NCI-H146 treated with DMSO at 0.1 percent for 48 hours (cell line): ENCODE results near the gene VPS45.
"Not testable (repeated sequence)": the region's sequence is repeated elsewhere in the genome, so short reads cannot be mapped to it uniquely, and the experiment has no call there.

Experiments
- DNase-seq: peaks from one replicate; lab custom pipeline; 2025; ENCODE audit not compliant: unreplicated experiment; lab: John Stamatoyannopoulos, UW

VPS45 gene

DNA sequence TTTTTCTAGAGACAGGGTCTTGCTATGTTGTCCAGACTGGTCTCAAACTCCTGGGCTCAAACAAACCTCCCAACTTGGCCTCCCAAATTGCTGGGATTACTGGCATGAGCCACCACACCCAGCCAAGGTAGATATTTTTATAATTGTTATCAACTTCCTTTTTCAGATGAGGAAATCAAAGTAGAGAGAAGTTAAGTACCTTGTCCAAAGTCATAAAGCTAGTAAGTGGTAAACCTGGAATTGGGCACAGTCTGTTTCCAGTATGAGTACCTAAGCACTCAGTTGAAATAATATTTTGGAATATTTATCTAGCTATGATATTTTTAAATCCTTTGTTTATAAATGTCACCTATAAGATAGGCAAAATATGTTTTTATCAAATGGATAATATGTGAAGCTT is 59.9 kb downstream of the VPS45 start:
- no peak for DNase-seq

DNA sequence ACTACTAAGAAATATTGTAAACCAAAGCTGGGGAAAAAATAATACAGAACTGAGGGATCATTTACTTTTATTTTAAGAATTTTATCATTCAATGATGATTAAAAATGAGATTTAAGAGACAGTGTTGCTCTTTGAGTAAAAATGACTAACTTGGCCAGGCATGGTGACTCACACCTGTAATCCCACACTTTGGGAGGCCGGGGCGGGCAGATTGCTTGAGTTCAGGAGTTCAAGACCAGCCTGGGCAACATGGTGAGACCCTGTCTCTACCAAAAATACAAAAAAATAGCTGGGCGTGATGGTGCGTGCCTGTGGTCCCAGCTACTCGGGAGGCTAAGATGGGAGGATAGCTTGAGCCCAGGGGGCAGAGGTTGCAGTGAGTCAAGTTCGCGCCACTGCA is 60.3 kb downstream of the VPS45 start:
- DNase-seq, result no peak

DNA sequence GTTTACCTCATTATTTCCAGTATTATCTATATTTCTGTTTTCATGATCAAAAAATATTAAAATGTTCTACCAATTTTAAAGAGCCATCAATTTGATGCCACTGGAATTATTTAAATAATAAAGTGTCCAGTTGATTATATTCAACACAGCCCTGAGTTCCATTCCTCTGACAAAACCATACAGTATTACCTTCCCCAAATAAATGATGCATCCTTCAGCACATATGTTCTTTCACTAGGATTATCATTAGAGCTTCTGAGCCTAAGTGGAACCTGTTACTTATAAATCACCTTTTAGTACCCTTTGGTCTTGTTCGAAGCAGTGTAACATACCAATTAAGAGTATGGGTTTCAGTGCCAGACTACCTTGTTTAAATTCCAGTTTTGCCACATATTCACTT is 64.8 kb downstream of the VPS45 start:
- DNase-seq, result no peak

DNA sequence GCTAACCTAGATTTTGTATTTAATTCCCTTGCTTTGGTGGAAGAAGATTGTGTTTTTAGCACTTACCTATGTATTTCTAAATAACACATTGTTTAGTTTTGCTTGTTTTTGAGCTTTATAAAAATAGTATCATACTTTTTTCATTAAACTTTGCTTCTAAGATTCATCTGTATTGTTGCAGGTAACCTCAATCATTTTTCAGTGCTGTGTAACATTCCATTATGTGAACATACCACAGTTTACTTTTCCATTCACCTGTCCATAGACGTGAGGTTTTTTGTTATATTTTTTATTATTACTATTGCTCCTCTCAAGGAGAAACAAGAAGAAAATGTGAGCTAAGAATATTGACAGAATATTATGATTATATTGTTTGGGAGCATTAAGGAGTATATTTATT is 67.0 kb downstream of the VPS45 start:
- no peak for DNase-seq

DNA sequence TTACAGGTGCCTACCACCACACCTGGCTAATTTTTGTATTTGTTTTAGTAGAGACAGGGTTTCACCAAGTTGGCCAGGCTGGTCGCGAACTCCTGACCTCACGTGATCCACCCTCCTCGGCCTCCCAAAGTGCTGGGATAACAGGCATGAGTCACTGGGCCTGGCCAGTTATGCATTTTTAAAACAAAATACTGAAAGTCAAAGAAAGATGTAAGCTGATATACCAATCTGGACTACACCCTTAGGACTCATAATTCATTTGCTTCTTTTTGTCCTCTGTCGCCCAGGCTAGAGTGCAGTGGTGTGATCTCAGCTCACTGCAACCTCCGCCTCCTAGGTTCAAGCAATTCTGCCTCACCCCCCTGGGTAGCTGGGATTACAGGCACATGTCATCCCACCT is 67.8 kb downstream of the VPS45 start:
- not testable (repeated sequence) for DNase-seq

DNA sequence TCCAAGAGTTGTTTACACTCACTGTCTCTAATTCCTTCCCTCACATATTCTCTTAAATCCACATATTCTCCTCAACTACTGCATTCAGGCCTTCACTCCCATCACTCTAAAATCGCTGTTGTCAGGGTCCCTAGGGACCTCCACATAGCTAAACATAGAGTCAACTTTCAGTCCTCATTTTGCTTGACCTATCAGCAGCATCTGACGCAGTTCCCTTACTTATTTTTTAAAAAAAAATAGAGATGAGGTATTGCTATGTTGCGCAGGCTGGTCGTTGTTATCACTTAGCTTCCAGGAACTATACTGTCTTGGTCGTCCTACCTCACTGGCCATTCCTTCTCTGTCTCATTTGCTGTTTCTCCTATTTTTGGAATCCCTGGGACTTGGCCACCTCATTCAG is 70.5 kb downstream of the VPS45 start:
- no peak for DNase-seq

DNA sequence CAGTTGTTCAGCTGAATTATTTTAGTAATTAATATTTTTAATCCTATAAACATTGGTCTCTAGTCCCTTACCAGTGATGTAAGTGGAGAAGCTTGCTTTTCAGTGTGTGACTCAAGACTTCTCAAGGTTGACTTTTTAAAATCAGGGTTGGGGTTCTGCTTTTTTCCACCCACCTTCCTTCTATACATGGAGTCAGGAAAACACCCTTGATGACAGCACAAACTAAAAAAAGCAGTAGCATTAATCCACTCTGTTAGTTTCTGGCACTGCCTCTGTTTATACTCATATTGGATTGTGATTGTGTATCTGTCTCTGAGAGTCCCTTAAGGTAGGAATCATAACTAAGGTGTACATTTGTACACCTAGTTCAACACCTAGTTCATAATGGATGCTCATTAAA is 73.9 kb downstream of the VPS45 start:
- DNase-seq, result no peak

DNA sequence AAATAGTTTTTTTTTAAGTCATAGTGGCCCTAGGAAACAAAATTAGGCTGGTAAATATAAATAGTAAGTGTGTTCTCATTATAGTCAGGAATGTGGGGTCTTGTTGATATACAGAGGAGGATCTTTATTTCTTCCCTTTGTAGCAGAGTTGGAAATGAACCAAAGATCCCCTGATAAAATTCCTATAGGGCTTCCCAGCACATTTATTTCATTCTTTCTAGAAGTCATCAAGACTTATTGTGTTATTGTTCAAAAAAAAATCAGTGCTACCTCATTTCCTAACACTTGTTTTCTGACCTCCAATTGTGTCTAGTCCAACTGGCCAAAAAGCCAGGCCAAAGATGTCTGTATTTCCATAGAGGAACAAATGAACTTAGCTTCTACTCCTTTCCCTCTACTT is 74.5 kb downstream of the VPS45 start:
- no peak for DNase-seq

DNA sequence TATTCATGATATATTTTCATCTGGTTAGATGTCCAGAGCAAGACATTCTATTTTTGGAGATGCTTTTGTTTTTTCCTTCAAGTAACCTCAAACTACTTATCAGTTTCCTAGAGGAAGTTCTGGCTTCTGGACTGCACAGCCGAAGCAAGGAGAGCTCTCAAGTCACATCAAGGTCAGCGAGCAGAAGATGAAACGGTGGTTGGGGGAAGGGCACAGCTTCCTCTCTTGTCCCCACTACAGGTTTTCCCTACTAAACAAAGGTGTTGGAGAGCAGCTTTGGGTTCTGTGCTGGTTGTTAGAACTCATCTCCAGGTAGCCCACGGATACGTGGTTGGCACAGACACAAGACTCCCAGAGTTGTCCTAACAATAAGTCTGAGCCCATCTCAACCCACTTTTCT is 77.0 kb downstream of the VPS45 start:
- no peak for DNase-seq

DNA sequence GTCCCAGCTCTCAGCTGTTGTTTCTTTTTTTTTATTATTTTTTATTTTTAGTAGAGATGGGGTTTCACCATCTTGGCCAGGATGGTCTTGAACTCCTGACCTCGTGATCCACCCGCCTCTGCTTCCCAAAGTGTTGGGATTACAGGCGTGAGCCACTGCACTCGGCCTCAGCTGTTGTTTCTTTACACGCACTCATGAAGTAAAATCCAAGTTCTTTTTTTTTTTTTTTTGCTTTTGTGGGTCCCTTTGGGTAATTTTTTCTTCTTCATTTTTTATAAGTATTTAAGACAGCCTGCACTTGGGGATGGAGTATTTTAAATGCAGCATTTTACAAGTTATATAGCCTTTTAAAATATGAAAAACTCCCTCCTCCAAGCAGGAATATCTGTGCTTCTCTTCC is 78.4 kb downstream of the VPS45 start:
- DNase-seq, result not testable (repeated sequence)

DNA sequence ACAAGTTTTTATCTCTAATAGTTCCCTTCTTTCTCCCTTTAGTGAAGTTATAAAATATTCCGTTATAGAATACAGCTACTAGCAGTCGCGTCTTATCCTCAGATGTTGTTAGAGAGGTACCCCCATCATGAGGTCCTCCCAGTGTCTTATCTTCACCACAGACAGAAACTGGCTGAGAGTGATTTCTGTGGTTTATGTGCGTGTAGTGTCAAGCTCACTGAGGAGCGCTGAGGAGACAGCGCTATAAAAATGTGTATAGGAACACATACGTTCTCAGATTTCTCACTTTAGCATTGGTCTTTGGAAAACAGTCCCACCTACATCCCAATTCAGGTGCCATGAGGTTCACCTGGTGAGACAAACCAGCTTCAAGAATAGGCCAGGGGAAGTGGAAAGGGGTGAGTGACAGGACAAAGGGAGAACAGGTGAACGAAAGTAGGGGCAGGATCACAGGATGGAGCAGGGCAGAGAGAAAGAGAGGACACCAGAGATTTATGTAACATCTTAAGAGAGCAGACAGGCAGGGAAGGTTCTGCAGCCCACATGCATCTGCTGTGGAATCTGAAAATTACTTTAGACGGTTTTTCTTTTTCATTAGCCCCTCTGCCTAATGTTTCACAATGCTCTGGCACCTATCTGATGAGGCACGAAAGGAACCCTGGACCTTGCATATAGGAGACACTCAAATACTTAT is 79.4 kb downstream of the VPS45 start:
- DNase-seq, result no peak

DNA sequence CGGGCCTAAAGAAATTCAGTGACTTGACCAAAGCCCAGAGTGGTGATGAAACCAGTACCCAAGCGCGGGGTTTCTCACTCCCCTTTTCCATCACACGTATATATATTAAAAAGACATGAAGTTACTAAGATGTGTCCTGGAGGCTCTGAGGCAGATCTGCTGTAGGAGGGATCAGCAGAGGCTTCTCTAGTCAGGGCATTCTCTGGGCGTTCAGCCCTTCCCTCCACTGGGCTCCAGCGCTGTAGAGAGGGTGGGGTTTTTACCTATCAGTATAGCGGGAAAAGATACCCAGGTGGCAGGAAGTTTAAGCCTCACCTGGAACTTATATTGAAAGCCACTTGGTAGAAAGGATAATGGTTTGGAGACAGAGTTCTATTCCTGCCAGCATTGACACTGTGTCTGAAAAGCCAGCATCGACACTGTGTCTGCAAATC is 81.3 kb downstream of the VPS45 start:
- DNase-seq, result peak; percentile 23

DNA sequence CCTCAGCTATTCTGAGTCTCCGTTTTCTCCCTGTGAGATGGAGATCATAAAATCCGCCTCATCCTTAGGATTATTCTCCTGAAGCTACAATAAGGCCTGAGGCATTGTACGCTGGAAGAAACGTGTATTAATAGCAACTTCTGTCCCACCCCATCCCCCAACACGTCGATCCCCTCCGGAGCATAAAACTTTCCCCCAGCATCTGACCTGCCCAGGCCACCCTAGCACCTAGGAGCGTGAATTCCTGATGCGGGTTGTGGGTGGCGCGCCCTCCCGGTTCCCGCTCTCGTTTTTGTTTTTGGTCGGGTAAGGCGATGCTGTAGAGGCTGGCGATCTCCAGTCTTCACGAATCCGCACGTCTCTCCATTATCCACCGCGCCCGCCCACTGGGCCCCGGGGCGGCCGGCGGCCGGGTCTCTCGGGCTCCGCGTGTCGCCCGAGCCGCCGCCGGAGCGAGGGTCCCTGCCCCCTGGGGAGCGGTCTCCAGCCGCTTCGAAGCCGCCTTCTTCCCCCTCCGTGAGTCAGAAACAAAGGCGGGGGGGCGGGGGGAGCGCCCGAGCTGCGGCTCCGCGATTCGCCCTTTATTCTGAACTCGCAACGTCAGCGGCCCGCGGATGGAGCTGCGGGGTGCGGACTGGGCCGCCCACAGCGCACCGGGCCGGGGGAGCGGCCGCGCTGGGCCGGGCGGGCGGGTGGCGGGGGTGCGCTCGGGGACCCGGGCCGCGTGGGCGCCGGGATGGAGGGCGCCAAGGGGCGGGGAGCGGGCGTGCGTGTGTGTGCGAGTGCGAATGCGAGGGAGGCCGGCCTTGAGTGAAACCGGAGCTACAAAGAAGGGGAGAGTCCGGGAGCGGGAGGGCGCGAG is 81.9 kb downstream of the VPS45 start, which contains the start of gene PLEKHO1:
Gene PLEKHO1 (plus strand): TSS at position 646 of the 862 bp plus-strand sequence. CDS start 342 bp downstream, outside the sequence.
- DNase-seq, result peak; percentile 44

DNA sequence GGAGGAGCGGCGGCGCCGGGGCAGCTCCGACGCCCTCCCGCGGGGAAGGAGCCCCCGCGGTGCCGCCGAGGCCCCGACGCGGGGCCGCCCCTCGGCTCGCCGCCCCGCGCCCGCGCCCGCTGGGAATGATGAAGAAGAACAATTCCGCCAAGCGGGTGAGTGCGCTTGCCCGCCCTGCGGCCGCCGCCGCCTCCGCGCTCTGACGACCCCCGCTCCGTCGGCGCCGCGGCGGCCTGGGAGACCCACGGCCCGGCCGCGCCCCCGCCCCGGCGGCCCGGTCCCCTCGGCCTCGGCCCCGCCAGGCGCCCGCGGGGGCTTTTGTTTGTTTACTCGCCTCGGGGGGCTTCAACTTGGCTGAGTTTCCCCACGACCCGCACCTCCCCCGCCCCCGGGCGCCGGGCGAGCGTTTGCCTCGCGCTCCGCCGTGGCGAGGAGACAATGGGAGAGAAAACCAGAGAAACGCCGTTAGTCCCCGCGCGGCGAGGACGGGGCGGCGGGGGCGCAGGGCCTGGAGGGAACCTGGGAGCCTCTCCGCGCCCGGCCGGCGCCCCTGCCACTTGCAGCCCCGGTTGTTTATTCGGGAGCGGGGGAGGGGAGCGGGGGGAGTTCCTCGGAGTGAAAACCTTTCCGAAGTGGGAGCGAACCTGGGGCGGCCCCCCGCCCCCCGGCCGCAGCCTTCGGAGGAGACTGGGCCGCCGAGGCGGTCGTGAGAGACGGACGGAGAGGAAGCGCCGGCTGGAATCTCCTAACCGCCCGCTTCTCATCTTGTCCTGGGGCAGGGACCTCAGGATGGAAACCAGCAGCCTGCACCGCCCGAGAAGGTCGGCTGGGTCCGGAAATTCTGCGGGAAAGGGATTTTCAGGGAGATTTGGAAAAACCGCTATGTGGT is 82.8 kb downstream of the VPS45 start:
- peak; percentile 8 for DNase-seq

DNA sequence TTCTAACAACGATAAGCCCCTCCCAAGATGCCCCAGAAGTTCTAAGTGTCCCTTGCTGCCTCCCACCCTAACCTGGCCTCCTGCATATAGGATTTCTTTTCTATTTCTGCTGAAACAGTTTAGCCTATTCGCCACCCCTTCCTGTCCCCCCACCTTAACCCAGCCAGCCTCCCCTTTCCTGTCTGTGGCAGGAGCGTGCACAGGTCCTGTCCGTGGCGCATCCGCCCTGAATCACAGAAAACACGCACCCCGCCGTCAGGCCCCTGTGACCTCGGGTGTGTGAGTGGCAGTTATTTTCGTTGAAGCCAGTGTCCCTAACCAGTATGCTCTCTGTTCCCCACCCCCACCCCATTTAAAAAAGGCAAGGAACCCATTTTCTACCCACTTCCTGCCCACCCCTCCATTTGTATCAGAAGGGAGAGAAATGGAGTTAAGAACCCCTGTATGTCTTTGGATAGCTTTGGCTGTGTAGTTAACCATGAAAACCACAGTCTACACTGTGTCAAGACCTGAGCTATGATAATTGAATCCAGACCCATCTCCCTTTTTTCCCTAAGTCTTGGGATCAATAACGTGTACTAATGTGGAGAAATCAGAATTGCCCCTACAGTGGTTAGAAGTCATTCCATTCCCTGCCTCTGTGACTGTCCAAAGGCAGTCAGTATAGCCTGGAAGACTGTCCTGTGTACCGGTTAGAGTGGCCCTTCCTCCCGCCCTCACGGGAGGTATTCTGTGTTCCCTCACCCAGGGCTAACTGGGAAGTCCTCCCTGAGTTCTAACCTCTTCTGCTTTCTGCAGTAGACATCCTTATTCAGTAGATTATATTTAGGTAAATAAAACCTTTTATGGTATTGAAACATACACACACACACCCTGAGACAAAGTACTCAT is 84.0 kb downstream of the VPS45 start:
- DNase-seq, result no peak

DNA sequence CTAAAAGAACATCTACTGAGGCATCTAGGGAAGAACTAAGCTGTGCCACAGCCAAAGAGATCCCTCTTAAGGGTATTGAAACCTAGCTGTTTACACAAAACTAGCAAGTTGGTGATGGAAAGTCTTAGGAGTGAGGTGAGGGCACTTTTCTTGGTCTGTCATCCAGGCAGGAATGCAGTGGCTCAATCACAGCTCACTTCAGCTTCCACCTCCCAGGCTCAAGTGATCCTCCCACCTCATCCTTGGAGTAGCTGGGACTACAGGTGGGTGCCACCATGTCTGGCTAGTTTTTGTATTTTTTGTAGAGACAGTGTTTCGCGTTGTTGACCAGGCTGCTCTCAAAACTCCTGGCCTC is 84.6 kb downstream of the VPS45 start:
- DNase-seq, result no peak

DNA sequence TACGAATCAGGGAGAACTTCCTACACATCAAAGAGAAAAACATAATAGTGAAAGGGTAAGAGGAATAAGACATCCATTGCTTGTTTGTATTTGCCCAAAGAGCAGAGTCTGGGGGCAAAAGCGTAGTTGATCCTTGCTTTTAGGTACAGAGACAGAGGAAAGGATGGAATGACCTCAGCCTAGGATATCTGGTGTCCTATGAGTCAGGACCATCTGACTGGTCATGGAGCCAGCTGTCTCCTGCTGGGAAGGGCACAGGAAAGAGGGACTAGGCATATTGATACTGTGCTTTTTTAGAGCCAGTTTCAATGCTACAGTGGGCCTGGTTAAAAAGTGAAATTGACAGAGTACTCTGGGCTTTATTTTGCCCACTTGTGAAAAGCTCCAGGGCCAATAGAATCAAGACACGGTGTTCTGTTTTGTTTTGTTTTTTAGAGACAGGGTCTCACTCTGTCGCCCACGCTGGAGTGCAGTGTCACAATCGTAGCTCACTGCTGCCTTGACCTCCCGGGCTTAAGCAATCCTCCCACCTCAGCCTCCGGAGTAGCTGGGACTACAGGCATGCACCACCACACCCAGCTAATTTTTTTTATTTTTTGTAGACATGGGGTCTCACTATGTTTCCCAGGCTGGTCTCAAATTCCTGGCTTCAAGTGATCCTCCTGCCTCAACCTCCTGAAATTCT is 85.3 kb downstream of the VPS45 start:
- no peak for DNase-seq

DNA sequence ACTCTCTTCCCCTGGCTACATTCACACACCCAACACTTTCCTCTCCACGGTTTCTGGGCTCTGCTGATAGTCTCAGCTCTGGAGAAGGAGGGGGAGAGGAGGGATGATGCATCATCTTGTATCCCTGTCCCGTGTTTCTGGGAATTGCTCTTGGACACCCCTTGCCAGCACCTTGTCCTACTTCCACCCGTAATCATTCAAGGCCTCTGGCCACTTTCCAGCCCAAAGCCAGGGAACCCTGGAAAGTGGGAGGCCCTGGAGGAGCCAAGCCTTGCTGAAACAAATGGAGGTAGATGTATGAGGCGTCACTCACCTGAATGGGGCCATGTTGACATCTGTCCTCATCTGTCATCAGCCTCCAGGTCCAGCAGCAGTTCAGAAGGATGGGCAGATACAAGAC is 86.6 kb downstream of the VPS45 start:
- DNase-seq, result no peak

DNA sequence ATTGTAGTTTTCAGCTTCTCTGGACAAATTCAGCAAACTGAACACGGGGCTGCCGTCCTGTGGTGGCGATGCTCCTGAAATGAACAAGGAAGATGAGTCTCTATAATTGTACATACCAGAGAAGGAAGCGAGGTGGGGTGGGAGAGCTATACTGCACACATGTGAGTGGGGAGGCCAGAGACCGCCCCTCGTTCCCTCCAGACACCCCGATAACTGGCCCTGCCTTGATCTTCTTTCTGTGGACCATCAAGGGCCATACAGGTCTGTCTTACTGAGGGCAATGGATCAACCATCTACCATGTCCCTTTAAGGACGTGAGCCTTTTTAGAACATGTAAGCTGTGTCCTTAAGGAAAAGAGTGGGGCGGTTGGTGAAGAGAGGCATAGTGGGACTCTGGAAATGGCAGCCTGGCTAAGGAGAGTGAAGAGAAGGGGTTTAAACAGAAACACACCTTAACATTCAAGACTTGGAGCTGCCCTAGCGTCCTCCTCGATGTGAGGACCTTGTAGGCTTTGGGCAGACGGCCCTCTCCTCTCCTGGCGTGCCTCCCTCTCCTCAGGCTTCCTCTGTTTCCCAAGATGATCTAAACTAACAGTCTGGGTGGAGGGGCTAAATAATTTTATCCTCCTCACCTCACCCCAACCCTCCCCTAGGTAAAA is 88.0 kb downstream of the VPS45 start:
- DNase-seq, result no peak
